Stimulated activated CD8-positive, alpha-beta memory T cell treated with anti-CD3 and anti-CD28 coated beads, Interleukin-12 subunit alpha, Interleukin-12 subunit beta, amount 100 ng/mL, for 1 hour (primary cell): ENCODE data around the gene PDIA5.

Experiments used
- DNase-seq: peaks from one replicate; pipeline ENCODE4 v3.0.0-alpha.2; 2020; ENCODE audit warnings: low read depth

The PDIA5 gene

GRCh38 chr3:123169492-123169929 is 102.7 kb downstream of the PDIA5 start:
- no peak for DNase-seq

- DNase-seq: no peak
Measured at GRCh38 chr3:123169930-123170329, 103.1 kb downstream of the PDIA5 start.

GRCh38 chr3:123180791-123181190 is 114.0 kb downstream of the PDIA5 start:
- DNase-seq: no peak

GRCh38 chr3:123186695-123187094 is 119.9 kb downstream of the PDIA5 start:
- no peak for DNase-seq

GRCh38 chr3:123188058-123188457 is 121.2 kb downstream of the PDIA5 start:
- DNase-seq: no peak

GRCh38 chr3:123193448-123194101 is 126.8 kb downstream of the PDIA5 start:
- no peak for DNase-seq

- DNase-seq: no peak
Measured at GRCh38 chr3:123194552-123194951, 127.7 kb downstream of the PDIA5 start.

- no peak for DNase-seq
Measured at GRCh38 chr3:123198372-123198771, 131.5 kb downstream of the PDIA5 start.

- DNase-seq: no peak
Measured at GRCh38 chr3:123201223-123201556, 134.4 kb downstream of the PDIA5 start.

GRCh38 chr3:123201557-123202427 is 135.0 kb downstream of the PDIA5 start, which contains the start of gene SEC22A:
Gene SEC22A, plus strand, starts transcription at chr3:123201943. Its CDS starts 7,275 bp downstream, at chr3:123209218.
- DNase-seq: peak; percentile 92

GRCh38 chr3:123202451-123202850 is 135.6 kb downstream of the PDIA5 start:
- no peak for DNase-seq
